Measurements from ENCODE around the gene LDAF1.

GRCh38 chr16:21175397-21175796 lies 16.9 kb downstream of the LDAF1 start:
- TF ChIP-seq POLR2AphosphoS5 (IDR thresholded peaks at IDR 0.05; ENCODE audit: low read depth, low read length) (no peak), TAF1 (IDR thresholded peaks at IDR 0.05; ENCODE audit: borderline replicate concordance, low read depth, low read length) (no peak), POLR2A (IDR thresholded peaks at IDR 0.05; ENCODE audit: low read depth, low read length) (no peak)
